ENCODE results near the gene WDR33.

DNA sequence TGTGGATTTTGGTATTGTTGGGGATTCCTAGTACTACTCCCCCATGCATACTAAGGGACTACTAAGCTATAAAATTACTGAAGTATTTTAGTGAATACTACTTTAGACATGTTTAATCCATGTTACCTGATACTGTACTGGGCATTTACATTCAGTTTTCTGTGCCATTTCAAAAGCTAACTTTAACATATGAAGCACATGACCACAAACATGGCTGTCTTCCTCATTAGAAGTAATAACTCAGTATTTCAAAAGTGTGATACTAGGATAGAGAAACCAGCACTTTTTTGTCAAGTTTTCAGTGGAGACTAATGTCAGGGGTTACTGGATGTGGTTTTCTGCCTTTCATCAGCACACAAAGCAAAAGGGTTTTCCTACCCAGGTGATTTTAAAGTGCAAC is 27.9 kb downstream of the WDR33 start:
- TF ChIP-seq POLR2A (IDR thresholded peaks at IDR 0.05), result no peak
- TF ChIP-seq, protein P1, sequence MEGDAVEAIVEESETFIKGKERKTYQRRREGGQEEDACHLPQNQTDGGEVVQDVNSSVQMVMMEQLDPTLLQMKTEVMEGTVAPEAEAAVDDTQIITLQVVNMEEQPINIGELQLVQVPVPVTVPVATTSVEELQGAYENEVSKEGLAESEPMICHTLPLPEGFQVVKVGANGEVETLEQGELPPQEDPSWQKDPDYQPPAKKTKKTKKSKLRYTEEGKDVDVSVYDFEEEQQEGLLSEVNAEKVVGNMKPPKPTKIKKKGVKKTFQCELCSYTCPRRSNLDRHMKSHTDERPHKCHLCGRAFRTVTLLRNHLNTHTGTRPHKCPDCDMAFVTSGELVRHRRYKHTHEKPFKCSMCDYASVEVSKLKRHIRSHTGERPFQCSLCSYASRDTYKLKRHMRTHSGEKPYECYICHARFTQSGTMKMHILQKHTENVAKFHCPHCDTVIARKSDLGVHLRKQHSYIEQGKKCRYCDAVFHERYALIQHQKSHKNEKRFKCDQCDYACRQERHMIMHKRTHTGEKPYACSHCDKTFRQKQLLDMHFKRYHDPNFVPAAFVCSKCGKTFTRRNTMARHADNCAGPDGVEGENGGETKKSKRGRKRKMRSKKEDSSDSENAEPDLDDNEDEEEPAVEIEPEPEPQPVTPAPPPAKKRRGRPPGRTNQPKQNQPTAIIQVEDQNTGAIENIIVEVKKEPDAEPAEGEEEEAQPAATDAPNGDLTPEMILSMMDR (IDR thresholded peaks at IDR 0.05), result no peak
- TF ChIP-seq EP300 (IDR thresholded peaks at IDR 0.05), result no peak
